ENCODE measurements around the gene PTCD1.

DNA sequence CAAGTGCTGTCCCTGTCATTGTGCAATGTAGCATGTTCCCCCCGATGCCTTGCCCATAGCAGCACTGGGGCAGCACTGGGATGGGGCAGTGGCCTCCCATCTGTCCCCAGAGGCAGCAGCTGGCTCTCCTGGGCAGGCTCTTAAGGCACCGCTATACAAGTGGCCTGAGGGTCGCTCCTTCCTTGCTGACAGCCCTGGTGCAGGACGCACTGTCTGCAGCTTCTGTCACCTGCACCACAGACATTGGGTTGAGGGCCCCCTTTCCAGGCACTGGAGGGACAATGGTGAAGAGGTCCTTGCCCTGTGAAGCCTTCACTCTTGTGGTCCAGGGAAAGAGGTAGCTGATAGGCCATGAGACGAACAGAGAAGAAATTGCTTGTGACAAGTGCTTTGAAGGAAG is 10.7 kb upstream of the PTCD1 start:
- TF ChIP-seq, protein P1, sequence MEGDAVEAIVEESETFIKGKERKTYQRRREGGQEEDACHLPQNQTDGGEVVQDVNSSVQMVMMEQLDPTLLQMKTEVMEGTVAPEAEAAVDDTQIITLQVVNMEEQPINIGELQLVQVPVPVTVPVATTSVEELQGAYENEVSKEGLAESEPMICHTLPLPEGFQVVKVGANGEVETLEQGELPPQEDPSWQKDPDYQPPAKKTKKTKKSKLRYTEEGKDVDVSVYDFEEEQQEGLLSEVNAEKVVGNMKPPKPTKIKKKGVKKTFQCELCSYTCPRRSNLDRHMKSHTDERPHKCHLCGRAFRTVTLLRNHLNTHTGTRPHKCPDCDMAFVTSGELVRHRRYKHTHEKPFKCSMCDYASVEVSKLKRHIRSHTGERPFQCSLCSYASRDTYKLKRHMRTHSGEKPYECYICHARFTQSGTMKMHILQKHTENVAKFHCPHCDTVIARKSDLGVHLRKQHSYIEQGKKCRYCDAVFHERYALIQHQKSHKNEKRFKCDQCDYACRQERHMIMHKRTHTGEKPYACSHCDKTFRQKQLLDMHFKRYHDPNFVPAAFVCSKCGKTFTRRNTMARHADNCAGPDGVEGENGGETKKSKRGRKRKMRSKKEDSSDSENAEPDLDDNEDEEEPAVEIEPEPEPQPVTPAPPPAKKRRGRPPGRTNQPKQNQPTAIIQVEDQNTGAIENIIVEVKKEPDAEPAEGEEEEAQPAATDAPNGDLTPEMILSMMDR (IDR thresholded peaks at IDR 0.05) = no peak
- TF ChIP-seq POLR2AphosphoS5 (IDR thresholded peaks at IDR 0.05; ENCODE audit: low read depth, low read length) = no peak

Measured in Panc1 (cell line).